CD4-positive, alpha-beta T cell (primary cell): ENCODE measurements around the gene PHLDB1. TPM values are rescaled to one million over a fixed set of nuclear protein-coding genes. Genes with fewer than 3 reads are reported as not detected.

Source experiments
- ATAC-seq: fragments of 200-7000 bp; cut with Tn5 transposase; one replicate; pipeline ENCODE4 v1.10.0; 2022; ENCODE audit warnings: mild to moderate bottlenecking; ENCODE audit not compliant: poor library complexity
- CTCF ChIA-PET: fragments of 350-600 bp; sonication (Branson Sonifier 250); formaldehyde crosslinking; loops from one replicate; lab custom pipeline; 2021; ENCODE audit warnings: antibody characterized with exemption, inconsistent platforms; lab: Charles Lee
- POLR2A ChIA-PET: fragments of 350-600 bp; sonication (Branson Sonifier 250); formaldehyde crosslinking; loops from one replicate; lab custom pipeline; 2021; ENCODE audit warnings: antibody characterized with exemption, inconsistent platforms; lab: Charles Lee
- DNase-seq, 14 experiments: peaks; one replicate each; pipeline ENCODE4 v3.0.0-alpha.2; 2013 to 2020; ENCODE audit warnings: mixed read lengths in 2 of 14
- H3K27ac ChIP-seq, 2 donors: one replicate each; pipeline versions ENCODE4 v1.5.1 to v1.7.0; 2013; ENCODE audit warnings: low read length in 2 of 2, low read depth in 1 of 2, mild to moderate bottlenecking in 1 of 2
- H3K27me3 ChIP-seq, 2 experiments: 1 replicate in 1 of 2; 2 replicates in 1 of 2; pipeline versions ENCODE4 v1.6.1 to v1.7.0; 2013; ENCODE audit warnings: low read length in 2 of 2, control low read depth in 1 of 2, mild to moderate bottlenecking in 1 of 2, moderate library complexity in 1 of 2; ENCODE audit not compliant: insufficient read depth in 2 of 2, control insufficient read depth in 1 of 2
- H3K36me3 ChIP-seq: one replicate; pipeline ENCODE4 v1.6.1; 2013; ENCODE audit warnings: low read length, control low read depth; ENCODE audit not compliant: insufficient read depth
- H3K4me1 ChIP-seq: one replicate; pipeline ENCODE4 v1.6.1; 2013; ENCODE audit warnings: low read length, control low read depth; ENCODE audit not compliant: insufficient read depth
- H3K4me3 ChIP-seq: one replicate; pipeline ENCODE4 v1.5.1; 2013; ENCODE audit warnings: mild to moderate bottlenecking, low read length, moderate library complexity
- H3K9me3 ChIP-seq, 2 experiments: 1 replicate in 1 of 2; 2 replicates in 1 of 2; pipeline versions ENCODE4 v1.6.1 to v1.7.0; 2013; ENCODE audit warnings: low read length in 2 of 2, mild to moderate bottlenecking in 2 of 2, control low read depth in 1 of 2, moderate library complexity in 1 of 2; ENCODE audit not compliant: control insufficient read depth in 1 of 2, insufficient read depth in 1 of 2
- H3K27ac Mint-ChIP-seq: one replicate; pipeline ENCODE4 v1.8.0; 2020; ENCODE audit warnings: mixed read lengths
- H3K27me3 Mint-ChIP-seq: one replicate; pipeline ENCODE4 v1.8.0; 2021; ENCODE audit warnings: mixed read lengths
- H3K36me3 Mint-ChIP-seq: one replicate; pipeline ENCODE4 v1.8.0; 2021; ENCODE audit warnings: low read depth, mixed read lengths
- H3K4me1 Mint-ChIP-seq: one replicate; pipeline ENCODE4 v1.8.0; 2021; ENCODE audit warnings: low read depth, mixed read lengths
- H3K4me3 Mint-ChIP-seq: one replicate; pipeline ENCODE4 v1.8.0; 2020; ENCODE audit warnings: mild to moderate bottlenecking, mixed read lengths
- H3K9me3 Mint-ChIP-seq: one replicate; pipeline ENCODE4 v1.8.0; 2020; ENCODE audit warnings: mixed read lengths
- CTCF ChIP-seq: fragments of 200-600 bp; IDR thresholded peaks from one replicate; pipeline ENCODE4 v1.8.0; 2022; ENCODE audit warnings: antibody characterized with exemption, mild to moderate bottlenecking
- intact Hi-C, 2 experiments: fragments of 100-400 bp; cut with DNase I in 1 of 2; cut with micrococcal nuclease in 1 of 2; formaldehyde crosslinking; loops; one replicate each; pipeline versions ENCODE4 v1.15.1 to v1.9.0; 2023 to 2025; cut with DNase I, micrococcal nuclease
- total RNA-seq, 174 experiments: library from RNA in 2 of 174; stranded (reverse) in 2 of 174; gene quantifications; one replicate each; pipeline ENCODE4 v1.2.3 and lab custom pipeline; 2021 to 2026

Gene PHLDB1
- total RNA-seq, 2 experiments from 2014 or later, result 1.8 to 2.3 TPM

GRCh38 chr11:118657709-118658428, 50.5 kb downstream of the PHLDB1 start:
- Mint-ChIP-seq H3K4me1 (peaks cover 5% of the 10 kb centered on the region), H3K4me3 (no peak overlapping the region), H3K36me3 (no peaks in the 10 kb centered on the region), H3K9me3 (no peaks in the 10 kb centered on the region), H3K27me3 (no peaks in the 10 kb centered on the region), H3K27ac (no peak overlapping the region)
- Histone ChIP-seq H3K4me1 (peaks cover 12% of the 10 kb centered on the region), H3K36me3 (no peaks in the 10 kb centered on the region), H3K27me3 (no peaks in the 10 kb centered on the region), H3K27ac (no peak overlapping the region), H3K4me3 (no peak overlapping the region), H3K9me3 (no peaks in the 10 kb centered on the region)
- POLR2A ChIA-PET, result interaction anchor here (0.6 kb wide), 1 partner anchor 39 kb away, joined by 3 read pairs; no protein-coding TSS in a partner anchor
- CTCF ChIA-PET, result interaction anchor here (1.4 kb wide), 1 partner anchor 32 kb away, joined by 5 read pairs; no protein-coding TSS in a partner anchor
- no peak for ATAC-seq
- TF ChIP-seq CTCF, result no peak
- intact Hi-C loops, result loop anchor here in 1 of 2 experiments (5.0 kb wide), 3 partner anchors 61 to 511 kb away; partner anchors contain the start of gene UPK2
- no peak for DNase-seq

GRCh38 chr11:118658429-118659313, 51.3 kb downstream of the PHLDB1 start:
- DNase-seq (no peak), ATAC-seq (no peak)
- POLR2A ChIA-PET, result no interaction called here
- no peaks in the 10 kb centered on the region for H3K9me3 Mint-ChIP-seq
- no peaks in the 10 kb centered on the region for H3K36me3 ChIP-seq
- peaks cover 10% of the 10 kb centered on the region for H3K4me1 ChIP-seq
- H3K4me3 Mint-ChIP-seq, result no peak overlapping the region
- H3K27ac ChIP-seq, result no peak overlapping the region
- no peak overlapping the region for H3K27ac Mint-ChIP-seq
- no peaks in the 10 kb centered on the region for H3K4me1 Mint-ChIP-seq
- no peak overlapping the region for H3K4me3 ChIP-seq
- H3K36me3 Mint-ChIP-seq, result no peaks in the 10 kb centered on the region
- CTCF ChIA-PET, result interaction anchor here (0.5 to 1.3 kb wide), 13 partner anchors 20 to 277 kb away, joined by 3 to 4 read pairs (median 3); partner anchors contain the start of gene DDX6
- H3K27me3 ChIP-seq, result no peaks in the 10 kb centered on the region
- intact Hi-C loops, result loop anchor here (1.0 to 5.0 kb wide), 5 partner anchors 61 to 511 kb away; partner anchors contain the start of gene UPK2 (in 2 of the 2)
- H3K27me3 Mint-ChIP-seq, result no peaks in the 10 kb centered on the region
- no peaks in the 10 kb centered on the region for H3K9me3 ChIP-seq
- no peak for TF ChIP-seq CTCF

- Histone ChIP-seq H3K36me3 (no peaks in the 10 kb centered on the region), H3K9me3 (no peaks in the 10 kb centered on the region), H3K4me1 (peaks cover 10% of the 10 kb centered on the region), H3K27ac (no peak overlapping the region), H3K4me3 (no peak overlapping the region), H3K27me3 (no peaks in the 10 kb centered on the region)
- peak; percentile 80 to 91 (median 88) for DNase-seq
- ATAC-seq, result peak; percentile 100
- Mint-ChIP-seq H3K27ac (no peak overlapping the region), H3K9me3 (no peaks in the 10 kb centered on the region), H3K36me3 (no peaks in the 10 kb centered on the region), H3K4me3 (no peak overlapping the region), H3K27me3 (no peaks in the 10 kb centered on the region), H3K4me1 (no peaks in the 10 kb centered on the region)
- ChIA-PET POLR2A (interaction anchor here (0.6 to 0.8 kb wide), 2 partner anchors 380 to 906 kb away, joined by 3 read pairs; no protein-coding TSS in a partner anchor), CTCF (interaction anchor here (0.5 to 1.4 kb wide), 14 partner anchors 20 to 339 kb away, joined by 3 to 4 read pairs (median 3); partner anchors contain the start of genes CENATAC and DDX6)
- intact Hi-C loops, result loop anchor here (1.0 to 5.0 kb wide), 5 partner anchors 62 to 512 kb away; partner anchors contain the start of gene UPK2 (in 2 of the 2)
- TF ChIP-seq CTCF, result peak; percentile 94
Observed at GRCh38 chr11:118659314-118659952, 52.0 kb downstream of the PHLDB1 start.
